ENCODE measurements around the gene HAS3.
"Not testable (repeated sequence)": the region's sequence is repeated elsewhere in the genome, so short reads cannot be mapped to it uniquely, and the experiment has no call there.

The HAS3 gene

GRCh38 chr16:69116256-69116875 lies 10.9 kb downstream of the HAS3 start:
- no peak for DNase-seq

GRCh38 chr16:69116906-69117305 lies 11.5 kb downstream of the HAS3 start:
- no peak for DNase-seq

GRCh38 chr16:69118468-69118867 lies 13.0 kb downstream of the HAS3 start:
- no peak for DNase-seq

GRCh38 chr16:69118994-69119393 lies 13.5 kb downstream of the HAS3 start:
- DNase-seq, result no peak

GRCh38 chr16:69119536-69119935 lies 14.1 kb downstream of the HAS3 start:
- DNase-seq, result no peak

GRCh38 chr16:69120096-69120664 lies 14.7 kb downstream of the HAS3 start:
- no peak for DNase-seq

GRCh38 chr16:69123910-69124309 lies 18.5 kb downstream of the HAS3 start:
- peak; percentile 66 for DNase-seq

GRCh38 chr16:69124406-69124805 lies 19.0 kb downstream of the HAS3 start:
- DNase-seq, result not testable (repeated sequence)

- DNase-seq, result not testable (repeated sequence)
Observed at GRCh38 chr16:69124961-69125360, 19.5 kb downstream of the HAS3 start.

GRCh38 chr16:69126221-69126620 lies 20.8 kb downstream of the HAS3 start:
- DNase-seq, result no peak

- DNase-seq, result not testable (repeated sequence)
Observed at GRCh38 chr16:69126801-69127200, 21.3 kb downstream of the HAS3 start.

GRCh38 chr16:69127966-69128510 lies 22.6 kb downstream of the HAS3 start:
- DNase-seq, result no peak

- no peak for DNase-seq
Observed at GRCh38 chr16:69130461-69130860, 25.0 kb downstream of the HAS3 start.

- no peak for DNase-seq
Observed at GRCh38 chr16:69131167-69131838, 25.9 kb downstream of the HAS3 start.

- DNase-seq, result peak; percentile 76
Observed at GRCh38 chr16:69131839-69132423, 26.5 kb downstream of the HAS3 start.

- peak; percentile 88 for DNase-seq
Observed at GRCh38 chr16:69132424-69133252, 27.2 kb downstream of the HAS3 start, which contains the start of the genes CHTF8 and UTP4. TSS of gene CHTF8 (minus strand) at chr16:69132588. CDS start at chr16:69121458, 11,130 bp downstream. TSS of gene UTP4 (plus strand) at chr16:69132649. CDS start at chr16:69133460, 811 bp downstream.

- no peak for DNase-seq
Observed at GRCh38 chr16:69133373-69133954, 28.0 kb downstream of the HAS3 start.

- no peak for DNase-seq
Observed at GRCh38 chr16:69138608-69139007, 33.2 kb downstream of the HAS3 start.

- not testable (repeated sequence) for DNase-seq
Observed at GRCh38 chr16:69139464-69139863, 34.0 kb downstream of the HAS3 start.

- DNase-seq, result no peak
Observed at GRCh38 chr16:69141014-69141413, 35.6 kb downstream of the HAS3 start.

GRCh38 chr16:69141936-69142335 lies 36.5 kb downstream of the HAS3 start:
- no peak for DNase-seq

GRCh38 chr16:69143116-69143515 lies 37.7 kb downstream of the HAS3 start:
- no peak for DNase-seq
